PC-9 (cell line): ENCODE results near the gene IL17D.

Experiments used
- EZH2 ChIP-seq: fragments of 200-600 bp; sonication (generic); IDR thresholded peaks from 2 replicates; pipeline ENCODE4 v1.8.0; 2017; ENCODE audit warnings: antibody characterized with exemption, low read depth
- TF ChIP-seq, protein P1 (sequence below): fragments of 200-600 bp; sonication (generic); conservative IDR thresholded peaks from 2 replicates; pipeline ENCODE4 v1.6.1; 2017; ENCODE audit warnings: mixed run types, antibody characterized with exemption, mild to moderate bottlenecking, moderate library complexity

DNA sequence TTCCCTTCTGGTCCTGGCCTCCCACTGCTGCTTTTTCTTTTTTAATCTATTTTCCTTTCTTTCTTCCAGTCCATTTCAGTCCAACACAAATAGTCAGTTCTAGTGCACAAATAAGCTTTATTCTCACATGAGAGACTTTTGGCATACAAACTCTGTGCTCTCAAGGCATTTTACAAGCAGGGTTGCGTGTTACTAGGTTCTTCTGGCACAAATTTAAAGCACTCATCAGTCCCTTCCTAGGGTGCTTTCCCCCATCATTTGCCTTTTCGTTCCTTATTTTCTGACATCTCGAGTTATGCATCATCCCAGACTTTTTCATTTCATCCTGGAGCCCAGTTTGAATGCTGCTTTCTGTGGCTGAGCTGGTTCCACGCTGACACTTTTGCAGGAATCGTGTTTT, 29.8 kb upstream of the IL17D start:
- TF ChIP-seq, protein P1, sequence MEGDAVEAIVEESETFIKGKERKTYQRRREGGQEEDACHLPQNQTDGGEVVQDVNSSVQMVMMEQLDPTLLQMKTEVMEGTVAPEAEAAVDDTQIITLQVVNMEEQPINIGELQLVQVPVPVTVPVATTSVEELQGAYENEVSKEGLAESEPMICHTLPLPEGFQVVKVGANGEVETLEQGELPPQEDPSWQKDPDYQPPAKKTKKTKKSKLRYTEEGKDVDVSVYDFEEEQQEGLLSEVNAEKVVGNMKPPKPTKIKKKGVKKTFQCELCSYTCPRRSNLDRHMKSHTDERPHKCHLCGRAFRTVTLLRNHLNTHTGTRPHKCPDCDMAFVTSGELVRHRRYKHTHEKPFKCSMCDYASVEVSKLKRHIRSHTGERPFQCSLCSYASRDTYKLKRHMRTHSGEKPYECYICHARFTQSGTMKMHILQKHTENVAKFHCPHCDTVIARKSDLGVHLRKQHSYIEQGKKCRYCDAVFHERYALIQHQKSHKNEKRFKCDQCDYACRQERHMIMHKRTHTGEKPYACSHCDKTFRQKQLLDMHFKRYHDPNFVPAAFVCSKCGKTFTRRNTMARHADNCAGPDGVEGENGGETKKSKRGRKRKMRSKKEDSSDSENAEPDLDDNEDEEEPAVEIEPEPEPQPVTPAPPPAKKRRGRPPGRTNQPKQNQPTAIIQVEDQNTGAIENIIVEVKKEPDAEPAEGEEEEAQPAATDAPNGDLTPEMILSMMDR: no peak
- TF ChIP-seq EZH2: no peak
